Stimulated activated naive CD8-positive, alpha-beta T cell treated with anti-CD3 and anti-CD28 coated beads, Interleukin-15, Interleukin-2, amounts not matched to agents 100 U/mL and 50 U/mL, for 24 hours (primary cell): ENCODE results near the gene PRSS33.

Experiments used
- ATAC-seq: fragments of 150-1000 bp; cut with Tn5 transposase; one replicate; pipeline ENCODE4 v1.10.0; 2021
- DNase-seq: peaks from one replicate; pipeline ENCODE4 v3.0.0; 2021

PRSS33 gene

DNA sequence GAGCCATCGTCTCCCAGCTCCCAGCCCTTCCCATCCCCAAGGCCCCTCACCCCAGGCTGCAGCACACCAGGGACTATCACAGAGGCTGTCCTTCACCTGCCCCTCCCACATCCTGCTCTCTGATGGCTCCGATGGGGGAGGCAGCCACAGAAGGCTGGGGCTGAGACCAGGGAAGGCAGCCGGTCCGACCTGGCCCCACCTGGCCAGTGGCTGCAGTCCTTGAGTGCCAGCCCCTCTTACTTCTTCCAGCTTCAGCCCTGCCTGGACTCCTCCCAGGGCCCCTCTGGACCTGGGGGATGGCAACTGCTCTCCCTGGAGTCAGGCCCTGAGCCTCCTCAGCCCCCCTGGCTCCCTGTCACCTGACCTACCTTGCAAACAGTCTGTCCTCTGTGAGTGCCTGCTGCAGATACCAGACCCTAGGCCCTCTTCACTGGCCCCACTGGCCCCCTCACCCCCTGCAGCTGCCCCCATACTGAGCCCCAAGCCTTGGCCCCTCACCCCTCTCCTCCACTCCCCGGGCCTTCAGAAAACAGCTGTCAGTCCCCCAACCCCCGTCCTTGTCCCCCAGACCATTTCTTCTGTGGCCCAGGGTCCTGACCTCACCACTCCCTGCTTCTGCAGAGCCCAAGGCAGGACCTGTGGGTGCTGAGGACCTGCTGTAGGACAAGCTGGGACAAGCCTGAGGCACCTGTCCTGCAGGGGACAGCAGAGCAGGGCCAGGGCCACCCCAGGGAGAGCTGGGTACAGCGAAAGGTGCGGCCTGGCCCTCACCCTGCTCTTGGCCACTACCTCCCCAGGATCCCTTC lies 47.5 kb downstream of the PRSS33 start:
- no peak for DNase-seq
- no peak for ATAC-seq

DNA sequence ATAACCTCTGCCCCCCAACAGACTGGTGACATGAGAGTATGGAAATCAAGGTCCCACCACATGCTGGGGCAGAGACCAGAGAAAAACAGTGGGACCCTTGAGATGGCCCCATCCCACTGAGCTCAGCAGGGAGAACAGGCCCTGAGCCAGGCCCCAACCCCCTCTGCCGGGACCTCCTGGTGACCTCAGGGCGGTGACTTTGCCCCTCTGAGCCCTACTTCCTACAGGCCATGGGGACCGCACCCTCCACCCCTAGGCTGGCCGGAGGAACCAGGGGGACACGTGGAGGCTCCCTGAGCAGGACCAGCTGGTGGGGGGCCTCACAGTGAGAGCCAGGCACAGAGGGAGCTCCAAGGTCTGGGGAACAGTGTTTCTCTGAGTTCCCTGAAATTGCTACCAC lies 48.7 kb downstream of the PRSS33 start:
- DNase-seq (no peak), ATAC-seq (no peak)

DNA sequence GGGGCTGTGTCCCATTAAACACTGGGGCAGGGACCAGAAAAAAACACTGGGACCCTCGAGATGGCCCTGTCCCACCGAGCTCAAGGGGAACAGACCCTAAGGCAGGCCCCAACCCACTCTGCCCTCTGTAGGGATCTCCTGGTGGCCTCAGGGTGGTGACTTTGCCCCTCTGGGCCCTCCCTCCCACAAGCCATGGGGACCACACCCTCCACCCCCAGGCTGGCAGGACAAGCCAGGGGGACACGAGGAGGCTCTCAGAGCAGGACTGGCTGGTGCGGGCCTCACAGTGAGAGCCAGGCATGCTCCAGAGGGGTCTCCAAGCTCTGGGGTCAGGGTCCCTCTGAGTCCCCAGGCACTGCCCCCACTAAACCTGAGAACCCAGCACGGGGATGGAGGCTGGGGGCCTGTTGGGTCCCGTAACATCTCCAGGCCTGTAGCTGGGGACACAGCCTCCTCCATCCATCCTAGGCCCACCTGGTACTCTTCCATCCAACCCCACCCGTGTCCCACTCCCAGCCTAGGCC lies 49.4 kb downstream of the PRSS33 start:
- DNase-seq: no peak
- no peak for ATAC-seq

DNA sequence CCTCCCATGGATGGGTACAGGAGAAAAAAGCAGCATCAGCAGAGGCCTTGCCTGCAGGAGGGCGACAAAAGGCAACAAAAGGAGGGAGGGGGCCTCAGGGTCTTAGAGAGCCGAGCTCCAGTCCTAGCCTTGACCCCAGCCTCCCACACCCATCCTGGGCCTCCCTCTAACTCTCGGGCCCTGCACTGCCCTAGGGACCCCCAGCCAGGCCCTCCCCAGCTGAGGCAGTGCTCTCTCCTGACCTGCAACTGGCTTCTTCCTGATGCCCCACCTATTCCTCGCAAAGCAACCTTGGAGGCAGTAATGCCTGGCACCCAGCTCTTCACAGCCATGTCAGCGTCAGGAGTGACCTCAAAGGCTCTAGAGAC lies 50.1 kb downstream of the PRSS33 start:
- DNase-seq (no peak), ATAC-seq (no peak)

DNA sequence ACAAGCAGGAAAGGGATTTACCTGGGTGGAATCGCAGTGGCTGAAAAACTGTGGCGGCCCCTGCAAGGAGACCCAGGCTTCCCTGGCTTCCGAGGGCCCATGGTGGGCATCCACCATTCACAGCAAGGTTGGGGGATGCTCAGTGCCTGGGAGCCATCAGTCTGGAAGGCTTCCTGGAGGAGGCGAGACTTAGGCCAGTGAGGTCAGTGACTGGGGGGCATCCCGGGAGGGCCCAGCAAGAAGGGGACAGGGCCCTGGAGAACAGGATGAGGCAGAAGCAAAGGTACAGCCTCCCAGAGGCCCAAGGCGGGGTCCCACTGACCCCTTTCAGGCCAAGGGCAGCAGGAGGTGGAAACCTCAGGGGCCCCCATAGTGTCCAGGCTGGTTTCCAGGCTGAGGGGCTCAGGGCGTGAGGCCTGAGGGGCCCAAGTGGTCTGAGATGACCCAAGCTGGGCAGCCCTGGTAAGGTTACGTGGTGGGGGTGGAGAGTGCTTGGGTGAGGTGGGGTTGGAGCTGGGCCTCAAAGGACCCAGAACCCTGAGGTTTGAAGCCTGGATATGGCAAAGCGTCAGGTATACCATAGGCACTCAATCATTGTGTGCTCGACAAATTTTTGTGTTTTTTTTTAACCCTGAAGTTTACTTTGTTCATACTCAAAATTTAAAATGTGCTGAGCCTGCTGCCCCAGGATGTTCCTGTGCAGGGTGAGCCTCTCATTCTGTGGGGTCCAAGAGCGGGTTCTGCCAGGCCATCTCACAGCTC lies 50.7 kb downstream of the PRSS33 start:
- ATAC-seq: no peak
- DNase-seq: no peak

DNA sequence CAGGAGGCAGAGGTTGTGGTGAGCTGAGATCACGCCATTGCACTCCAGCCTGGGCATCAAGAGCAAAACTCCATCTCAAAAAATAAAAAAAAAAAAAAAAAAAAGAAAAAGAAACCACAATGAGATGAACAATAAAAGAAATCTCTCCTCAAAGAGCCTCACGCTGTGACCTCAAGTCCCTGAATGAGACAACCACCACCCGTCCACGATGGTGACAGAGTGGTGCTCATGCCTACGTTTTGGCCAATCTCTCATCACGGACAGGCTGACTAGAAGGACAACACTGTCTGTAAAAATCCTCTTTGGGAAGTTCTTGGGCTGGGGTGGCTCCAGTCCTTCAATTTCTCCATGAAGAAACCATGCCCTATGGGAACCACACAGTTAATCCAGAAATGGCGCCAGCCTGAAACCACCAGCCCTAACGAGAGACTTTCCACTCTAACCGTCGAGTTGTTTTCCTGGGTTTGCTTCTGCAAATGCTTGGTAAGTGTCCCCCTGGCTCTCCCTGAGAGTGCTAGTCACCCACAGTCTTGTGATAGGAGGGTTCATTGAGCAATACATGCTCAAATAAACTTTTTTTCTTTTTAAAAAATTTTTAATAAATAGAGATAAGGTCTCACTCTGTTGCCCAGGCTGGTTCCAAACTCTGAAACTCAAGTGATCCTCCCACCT lies 52.4 kb downstream of the PRSS33 start:
- ATAC-seq: no peak

More for the DNA sequence above, 52.4 kb downstream of the PRSS33 start:
- no peak for DNase-seq
